Kidney (tissue), 14 donors: ENCODE measurements around the gene KRT7. TPM values are rescaled to one million over a fixed set of nuclear protein-coding genes. Genes with fewer than 3 reads are reported as not detected.
A peak's percentile ranks its signal among the peaks of the same experiment; 100 is the strongest.

Experiments used
- DNase-seq, 5 donors: peaks; one replicate each; pipeline ENCODE4 v3.0.0-alpha.2; 2013 to 2020
- FAIRE-seq: peaks from 2 replicates; lab custom pipeline; 2012; peaks lifted over from hg19 to GRCh38; lab: Jason Lieb, UNC
- H3K27ac ChIP-seq, 2 donors: one replicate each; pipeline ENCODE4 v1.7.0; 2013; ENCODE audit warnings: low read depth in 2 of 2, low read length in 2 of 2, inconsistent platforms in 1 of 2
- H3K27me3 ChIP-seq: one replicate; pipeline ENCODE4 v1.7.1; 2013; ENCODE audit warnings: low read length, inconsistent platforms; ENCODE audit not compliant: control insufficient read depth, insufficient read depth
- H3K36me3 ChIP-seq, 3 donors: one replicate each; pipeline versions ENCODE4 v1.7.0 to v1.7.1; 2013; ENCODE audit warnings: low read length in 3 of 3, control low read depth in 1 of 3, inconsistent platforms in 1 of 3; ENCODE audit not compliant: insufficient read depth in 3 of 3, control insufficient read depth in 2 of 3
- H3K4me1 ChIP-seq, 3 donors: one replicate each; pipeline versions ENCODE4 v1.7.0 to v1.7.1; 2013; ENCODE audit warnings: low read length in 3 of 3, inconsistent platforms in 1 of 3, low read depth in 1 of 3; ENCODE audit not compliant: control insufficient read depth in 2 of 3, insufficient read depth in 2 of 3
- H3K4me3 ChIP-seq, 3 donors: one replicate each; pipeline versions ENCODE4 v1.7.0 to v1.8.1; 2013; ENCODE audit warnings: low read length in 3 of 3, control low read depth in 1 of 3, inconsistent platforms in 1 of 3
- H3K9ac ChIP-seq, 3 donors: one replicate each; pipeline versions ENCODE4 v1.7.0 to v1.7.1; 2013; ENCODE audit warnings: low read length in 3 of 3, control low read depth in 1 of 3, inconsistent platforms in 1 of 3
- H3K9me3 ChIP-seq, 3 donors: one replicate each; pipeline versions ENCODE4 v1.7.0 to v1.7.1; 2013; ENCODE audit warnings: low read length in 3 of 3, control low read depth in 1 of 3, inconsistent platforms in 1 of 3; ENCODE audit not compliant: control insufficient read depth in 2 of 3, insufficient read depth in 1 of 3
- CTCF ChIP-seq: IDR thresholded peaks from 3 replicates; pipeline ENCODE4 v1.5.1; 2012; ENCODE audit warnings: mild to moderate bottlenecking, moderate library complexity, borderline replicate concordance; ENCODE audit not compliant: insufficient read depth; ENCODE audit errors: extremely low read depth
- intact Hi-C: fragments of 100-400 bp; cut with DNase I; formaldehyde crosslinking; loops from one replicate; pipeline ENCODE4 v1.11.1; 2022
- polyA plus RNA-seq: library from polyadenylated mRNA; stranded (reverse); fragments of 350-450 nt; fragmentation: Illumina TruSeq; extraction: RNeasy Lipid Tissue Mini Kit (QIAGEN cat#74804); gene quantifications from one replicate; pipeline ENCODE4 v1.2.3, GENCODE V29; 2014; ENCODE audit warnings: low read depth, low replicate concordance; ENCODE audit not compliant: insufficient read depth
- total RNA-seq: library from RNA; stranded (reverse); fragmentation: NEBNext Ultra II Directional; extraction: Animal tissue kit (Norgen Biotek cat#: 25700); gene quantifications from one replicate; pipeline ENCODE4 v1.2.1, GENCODE V29; 2021
- donor health status: control.
- donor health status: control.
- donor health status: control.
- donor health status: control.
- donor health status: control.
- donor health status: DM: yes; HTN: yes; CAD: no.
- donor health status: Normal renal cell carcinoma (clear cell type).

Gene KRT7
- total and polyA plus RNA-seq, 2 donors from 2014 or later: 173 to 1,490 TPM

DNA sequence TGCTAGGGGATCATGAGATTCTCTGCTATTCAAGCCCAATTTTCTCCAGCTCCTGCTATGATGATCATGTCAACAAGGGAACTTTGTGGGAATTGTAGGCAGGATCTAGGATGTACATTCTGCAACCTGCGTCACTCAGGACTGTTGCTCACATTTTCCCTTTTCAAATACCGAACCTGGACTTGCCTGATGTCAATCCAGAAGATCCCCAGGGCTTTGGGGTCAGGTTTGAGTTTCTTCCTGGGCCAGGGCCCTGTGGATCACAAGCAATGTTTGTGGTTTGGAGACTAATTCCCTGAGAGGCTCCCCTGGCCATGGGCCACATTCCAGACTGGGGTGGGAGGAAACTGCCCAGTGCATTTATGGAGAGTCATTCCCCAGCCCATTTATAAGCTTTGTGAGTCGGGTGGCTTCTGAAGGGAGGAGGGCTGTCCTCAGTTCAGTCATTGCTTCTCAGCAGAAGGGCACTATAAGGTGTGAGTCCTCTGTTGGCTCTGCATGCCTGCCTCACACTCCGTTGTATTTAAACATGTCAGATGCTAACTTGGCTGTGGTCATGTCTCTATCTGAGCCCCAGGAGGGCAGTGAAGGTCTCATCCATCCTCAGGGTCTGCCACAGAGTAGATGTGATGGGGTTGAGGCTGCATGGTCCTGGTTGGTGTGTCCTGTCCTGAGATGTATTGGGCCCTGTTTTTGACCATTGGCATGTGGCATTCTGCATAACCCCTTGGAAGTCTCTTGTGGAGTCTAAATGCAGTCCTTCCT, 47.9 kb downstream of the KRT7 start:
- H3K4me1 ChIP-seq: peaks cover 2 to 10% (median 6%) of the 10 kb centered on the region in 3 donors
- no peak for FAIRE-seq
- intact Hi-C loops: no loop called here
- no peak overlapping the region for H3K9ac ChIP-seq
- H3K4me3 ChIP-seq: no peak overlapping the region
- DNase-seq: peak in 2 of 5 donors; percentile 46 to 87
- TF ChIP-seq CTCF: no peak
- no peak overlapping the region for H3K27ac ChIP-seq
- H3K27me3 ChIP-seq: peaks cover 2% of the 10 kb centered on the region
- no peaks in the 10 kb centered on the region for H3K36me3 ChIP-seq
- no peaks in the 10 kb centered on the region for H3K9me3 ChIP-seq

- intact Hi-C loops: no loop called here
Observed at GRCh38 chr12:52284562-52285171, 51.6 kb downstream of the KRT7 start.

GRCh38 chr12:52285172-52285745, 52.2 kb downstream of the KRT7 start:
- H3K9ac ChIP-seq: no peak overlapping the region
- no peak for DNase-seq
- intact Hi-C loops: no loop called here
- H3K4me3 ChIP-seq: no peak overlapping the region
- H3K9me3 ChIP-seq: no peaks in the 10 kb centered on the region
- no peak for TF ChIP-seq CTCF
- no peaks in the 10 kb centered on the region for H3K36me3 ChIP-seq
- no peak for FAIRE-seq
- H3K27me3 ChIP-seq: no peaks in the 10 kb centered on the region
- H3K4me1 ChIP-seq: peaks cover 0 to 2% (median 0%) of the 10 kb centered on the region in 3 donors
- H3K27ac ChIP-seq: no peak overlapping the region

More at GRCh38 chr12:52284562-52285171, 51.6 kb downstream of the KRT7 start:
- peaks cover 0 to 2% (median 0%) of the 10 kb centered on the region in 3 donors for H3K4me1 ChIP-seq
- H3K9me3 ChIP-seq: no peaks in the 10 kb centered on the region
- FAIRE-seq: no peak
- no peak for TF ChIP-seq CTCF
- H3K27ac ChIP-seq: no peak overlapping the region
- no peaks in the 10 kb centered on the region for H3K36me3 ChIP-seq
- no peak for DNase-seq
- H3K4me3 ChIP-seq: no peak overlapping the region
- no peak overlapping the region for H3K9ac ChIP-seq
- no peaks in the 10 kb centered on the region for H3K27me3 ChIP-seq
